Hypothalamus (tissue), 51 donors: ENCODE data around the gene CTNNBL1.

Experiments used
- DNase-seq, 51 donors: peaks; one replicate each; lab custom pipeline; 2025; lab: John Stamatoyannopoulos, UW

Gene CTNNBL1

DNA sequence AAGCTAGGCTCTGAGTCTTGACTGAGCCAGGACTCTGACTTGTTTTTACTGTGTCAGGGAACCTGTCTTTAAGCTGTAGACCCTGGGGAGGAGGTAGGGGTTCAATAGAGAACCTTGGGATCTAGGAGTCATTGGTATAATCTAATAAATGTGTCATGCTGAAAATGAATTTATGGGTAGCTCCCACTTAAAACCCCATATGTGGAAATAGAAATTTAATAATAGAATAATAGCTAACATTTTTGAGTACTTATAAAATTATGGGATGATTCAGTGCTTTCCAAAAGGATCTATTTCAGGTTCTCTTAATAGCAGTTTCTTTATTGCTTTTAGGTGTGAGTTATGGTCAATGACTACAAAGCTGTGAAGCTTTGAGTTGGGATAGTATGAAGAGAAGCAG is 41.7 kb downstream of the CTNNBL1 start:
- DNase-seq, result no peak

GRCh38 chr20:37736132-37736531 is 42.3 kb downstream of the CTNNBL1 start:
- no peak for DNase-seq

DNA sequence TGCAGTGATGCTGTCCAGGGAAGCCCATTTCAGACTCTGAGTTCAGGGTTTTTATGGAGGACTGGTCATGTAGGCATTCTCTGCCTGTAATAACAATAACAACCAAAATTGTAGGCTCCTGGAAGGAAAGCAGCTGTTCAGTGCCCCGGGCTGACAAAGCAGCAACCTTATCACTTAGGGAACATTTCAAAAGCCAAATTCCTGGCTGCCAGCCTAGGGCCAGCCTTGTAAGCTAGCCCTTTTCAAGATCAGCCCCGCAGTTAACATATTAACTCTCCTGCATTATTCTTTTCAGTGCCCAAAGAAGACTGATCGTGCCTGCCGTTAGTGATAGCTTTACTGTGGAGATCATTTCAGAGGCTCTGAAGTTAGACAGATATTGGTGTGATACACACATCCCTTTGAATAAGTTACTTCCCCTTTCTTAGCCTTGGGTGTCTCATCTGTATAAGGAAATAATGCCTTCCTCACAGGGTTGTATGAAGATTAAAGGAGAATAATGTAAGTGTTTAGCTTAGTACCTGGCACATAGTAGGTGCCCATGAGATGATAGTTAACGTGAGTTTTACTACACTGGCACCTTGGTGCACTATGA is 44.1 kb downstream of the CTNNBL1 start:
- no peak for DNase-seq

- DNase-seq, result no peak
These were observed 47.2 kb downstream of the CTNNBL1 start for GRCh38 chr20:37741055-37741454.

DNA sequence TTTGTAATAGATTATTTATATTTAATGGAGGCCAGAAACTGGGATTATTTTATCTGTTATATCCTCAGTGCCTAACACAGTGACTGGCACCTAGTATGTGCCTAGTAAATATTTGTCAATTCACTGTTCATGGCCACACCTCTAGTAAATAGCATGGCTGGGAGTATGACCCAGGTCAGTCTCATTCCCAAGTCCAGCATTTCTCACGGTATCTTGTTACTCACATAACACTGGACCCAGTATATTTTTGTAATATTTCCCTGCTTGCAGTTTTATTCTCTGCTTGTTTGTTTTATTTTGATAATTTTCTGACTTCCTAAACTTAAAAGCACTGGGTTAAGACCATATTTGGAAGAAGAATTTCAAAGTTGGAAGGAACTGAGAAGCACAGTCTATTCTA is 47.7 kb downstream of the CTNNBL1 start:
- no peak for DNase-seq

- no peak for DNase-seq
These were observed 48.3 kb downstream of the CTNNBL1 start for GRCh38 chr20:37742131-37742530.

- no peak for DNase-seq
These were observed 50.5 kb downstream of the CTNNBL1 start for GRCh38 chr20:37744347-37744746.

GRCh38 chr20:37745553-37745952 is 51.7 kb downstream of the CTNNBL1 start:
- no peak for DNase-seq

GRCh38 chr20:37748015-37748414 is 54.2 kb downstream of the CTNNBL1 start:
- DNase-seq, result no peak

GRCh38 chr20:37749218-37749617 is 55.4 kb downstream of the CTNNBL1 start:
- DNase-seq, result no peak

GRCh38 chr20:37749620-37750403 is 56.0 kb downstream of the CTNNBL1 start:
- peak in 4 of 51 donors; percentile 8 to 24 (median 13) for DNase-seq

GRCh38 chr20:37755665-37756064 is 61.8 kb downstream of the CTNNBL1 start:
- peak in 6 of 51 donors; percentile 1 to 29 (median 8) for DNase-seq

- no peak for DNase-seq
These were observed 62.4 kb downstream of the CTNNBL1 start for GRCh38 chr20:37756234-37756633.

- DNase-seq, result no peak
These were observed 63.7 kb downstream of the CTNNBL1 start for GRCh38 chr20:37757550-37757949.

GRCh38 chr20:37758332-37758731 is 64.5 kb downstream of the CTNNBL1 start:
- no peak for DNase-seq

- DNase-seq, result no peak
These were observed 65.3 kb downstream of the CTNNBL1 start for GRCh38 chr20:37759052-37759553.

GRCh38 chr20:37759761-37760209 is 66.0 kb downstream of the CTNNBL1 start:
- DNase-seq, result no peak

DNA sequence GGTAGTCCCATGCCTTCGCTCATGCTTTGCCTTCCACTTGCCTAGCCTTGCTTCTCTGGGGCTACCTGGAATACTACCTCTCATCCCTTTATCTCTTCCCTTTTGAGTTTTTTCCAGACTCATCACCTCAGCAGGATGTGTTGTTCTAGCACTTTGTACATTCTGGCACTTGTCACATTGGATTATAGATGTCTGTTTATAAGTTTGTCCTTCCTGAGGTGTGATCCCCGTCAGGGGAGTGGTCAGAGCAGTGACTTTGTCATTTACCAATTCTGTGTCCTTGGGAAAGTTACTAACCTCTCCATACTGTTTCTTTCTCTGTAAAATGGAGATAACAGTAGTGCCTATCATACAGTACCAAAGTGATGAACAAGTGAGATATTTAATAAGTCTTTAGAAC is 66.5 kb downstream of the CTNNBL1 start:
- DNase-seq, result no peak

GRCh38 chr20:37762716-37763485 is 69.1 kb downstream of the CTNNBL1 start:
- no peak for DNase-seq

- no peak for DNase-seq
These were observed 70.6 kb downstream of the CTNNBL1 start for GRCh38 chr20:37764333-37764935.

DNA sequence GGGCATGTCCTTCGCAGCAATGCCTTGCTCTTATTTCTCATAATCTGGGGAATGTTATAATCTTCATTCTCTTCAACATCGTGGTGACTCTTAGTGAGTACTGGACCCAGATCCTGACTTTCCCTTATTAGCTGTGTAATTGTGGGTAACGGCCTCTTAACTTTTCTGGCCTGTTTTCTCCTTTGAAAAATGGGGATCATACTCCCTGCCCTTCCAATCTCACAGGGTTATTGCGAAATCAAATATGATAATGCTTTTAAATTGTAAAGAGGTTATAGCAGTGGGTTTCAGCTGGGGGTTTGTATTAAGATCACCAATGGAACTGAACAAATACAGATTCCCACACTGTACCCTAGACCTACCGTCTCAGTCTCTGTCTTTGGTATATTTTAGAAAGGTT is 77.1 kb downstream of the CTNNBL1 start:
- no peak for DNase-seq
